Fibroblast of lung (primary cell): ENCODE measurements around the gene CADPS. TPM values are rescaled to one million over a fixed set of nuclear protein-coding genes. Genes with fewer than 3 reads are reported as not detected.

Source experiments
- DNase-seq, 2 donors: peaks; one replicate each; pipeline versions ENCODE4 v3.0.0 to v3.0.0-alpha.2; 2010; ENCODE audit warnings: low read depth in 2 of 2
- H2AFZ ChIP-seq: 2 replicates; pipeline ENCODE4 v1.5.1; 2012; ENCODE audit warnings: low read length, control low read depth, inconsistent platforms
- H3K27ac ChIP-seq: 2 replicates; pipeline ENCODE4 v1.5.1; 2011; ENCODE audit warnings: low read length, control low read depth; ENCODE audit not compliant: insufficient read depth
- H3K27me3 ChIP-seq: 2 replicates; pipeline ENCODE4 v1.5.1; 2011; ENCODE audit warnings: mild to moderate bottlenecking, low read length; ENCODE audit not compliant: control insufficient read depth, insufficient read depth
- H3K36me3 ChIP-seq: 2 replicates; pipeline ENCODE4 v1.5.1; 2011; ENCODE audit warnings: low read length; ENCODE audit not compliant: control insufficient read depth, insufficient read depth
- H3K4me1 ChIP-seq: 2 replicates; pipeline ENCODE4 v1.5.1; 2011; ENCODE audit warnings: low read length; ENCODE audit not compliant: control insufficient read depth, insufficient read depth; ENCODE audit errors: extremely low read depth
- H3K4me2 ChIP-seq: 2 replicates; pipeline ENCODE4 v1.5.1; 2011; ENCODE audit warnings: low read length, control low read depth; ENCODE audit not compliant: insufficient read depth; ENCODE audit errors: extremely low read depth
- H3K4me3 ChIP-seq, 4 experiments: fragments of 200-600 bp in 1 of 4; sonication (generic) in 1 of 4; replicated peaks in 1 of 4; 2 replicates each; pipeline ENCODE4 v1.5.1; 2011 to 2016; ENCODE audit warnings: low read length in 4 of 4, low read depth in 3 of 4, mild to moderate bottlenecking in 3 of 4, control low read depth in 2 of 4, inconsistent platforms in 1 of 4, mixed read lengths in 1 of 4; ENCODE audit not compliant: insufficient read depth in 1 of 4; ENCODE audit errors: control extremely low read depth in 1 of 4
- H3K79me2 ChIP-seq: 2 replicates; pipeline ENCODE4 v1.5.1; 2012; ENCODE audit warnings: mild to moderate bottlenecking, low read length, inconsistent platforms; ENCODE audit not compliant: control insufficient read depth, insufficient read depth
- H3K9ac ChIP-seq: 2 replicates; pipeline ENCODE4 v1.5.1; 2011; ENCODE audit warnings: mild to moderate bottlenecking, low read length, control low read depth; ENCODE audit not compliant: insufficient read depth
- H3K9me3 ChIP-seq: 2 replicates; pipeline ENCODE4 v1.5.1; 2012; ENCODE audit warnings: low read depth, low read length; ENCODE audit not compliant: control insufficient read depth, insufficient read depth
- H4K20me1 ChIP-seq: 2 replicates; pipeline ENCODE4 v1.5.1; 2011; ENCODE audit warnings: low read length; ENCODE audit not compliant: control insufficient read depth, insufficient read depth; ENCODE audit errors: extremely low read depth
- CTCF ChIP-seq, 2 donors: IDR thresholded peaks in 1 of 2; conservative IDR thresholded peaks in 1 of 2; 1 replicate in 1 of 2; 2 replicates in 1 of 2; pipeline ENCODE4 v1.5.1; 2011 to 2012; ENCODE audit warnings: low read length in 2 of 2, control low read depth in 1 of 2, inconsistent platforms in 1 of 2, low read depth in 1 of 2, mild to moderate bottlenecking in 1 of 2
- EZH2 ChIP-seq: IDR thresholded peaks from 2 replicates; pipeline ENCODE4 v1.5.1; 2012; ENCODE audit warnings: low read length, control low read depth, mild to moderate bottlenecking; ENCODE audit errors: missing control alignments
- polyA plus RNA-seq, 2 donors: library from polyadenylated mRNA; depleted of rRNA in 1 of 2; stranded (reverse) in 1 of 2; unstranded in 1 of 2; fragments of >200 nt; gene quantifications; 2 replicates each; pipeline ENCODE4 v1.2.1, GENCODE V29; 2011 to 2012; ENCODE audit warnings: missing spikeins in 1 of 2
- total RNA-seq: library from RNA; depleted of rRNA; stranded (reverse); fragments of >200 nt; gene quantifications from 2 replicates; pipeline ENCODE4 v1.2.1, GENCODE V29; 2014

CADPS gene
- total and polyA plus RNA-seq, 2 donors (not counting 1 experiment from before 2014, with no cell fraction given), result 2.3 to 63.1 TPM

GRCh38 chr3:62749657-62750056 is 125.6 kb downstream of the CADPS start:
- Histone ChIP-seq H3K9ac (no peak overlapping the region), H3K36me3 (no peaks in the 10 kb centered on the region), H2AFZ (no peak overlapping the region), H3K4me1 (no peaks in the 10 kb centered on the region), H3K27ac (no peak overlapping the region), H4K20me1 (no peaks in the 10 kb centered on the region), H3K4me2 (no peak overlapping the region), H3K27me3 (no peaks in the 10 kb centered on the region), H3K79me2 (no peaks in the 10 kb centered on the region), H3K4me3 (no peak overlapping the region), H3K9me3 (no peaks in the 10 kb centered on the region)
- no peak for DNase-seq
- no peak for TF ChIP-seq EZH2

- H3K4me2 ChIP-seq, result no peak overlapping the region
- H3K9ac ChIP-seq, result no peak overlapping the region
- H3K27me3 ChIP-seq, result no peaks in the 10 kb centered on the region
- no peaks in the 10 kb centered on the region for H3K9me3 ChIP-seq
- H2AFZ ChIP-seq, result no peak overlapping the region
- TF ChIP-seq CTCF (conservative IDR thresholded peaks at IDR 0.05 in 1 of 2, IDR thresholded peaks at IDR 0.05 in 1 of 2; ENCODE audit: low read depth in 1 of 2, low read length in 2 of 2) (no peak), EZH2 (no peak)
- H3K4me3 ChIP-seq, result no peak overlapping the region
- no peak for DNase-seq
- H3K27ac ChIP-seq, result no peak overlapping the region
- no peaks in the 10 kb centered on the region for H4K20me1 ChIP-seq
- no peaks in the 10 kb centered on the region for H3K4me1 ChIP-seq
- H3K79me2 ChIP-seq, result no peaks in the 10 kb centered on the region
- H3K36me3 ChIP-seq, result no peaks in the 10 kb centered on the region
Measured at GRCh38 chr3:62749130-62749529, 126.1 kb downstream of the CADPS start.

- Histone ChIP-seq H2AFZ (no peak overlapping the region), H3K27me3 (no peaks in the 10 kb centered on the region), H3K4me2 (no peak overlapping the region), H3K79me2 (no peaks in the 10 kb centered on the region), H3K36me3 (no peaks in the 10 kb centered on the region), H3K9me3 (no peaks in the 10 kb centered on the region), H3K4me3 (no peak overlapping the region), H3K4me1 (no peaks in the 10 kb centered on the region), H4K20me1 (no peaks in the 10 kb centered on the region), H3K27ac (no peak overlapping the region), H3K9ac (no peak overlapping the region)
- DNase-seq, result no peak
- no peak for TF ChIP-seq EZH2
- no peak for TF ChIP-seq CTCF (conservative IDR thresholded peaks at IDR 0.05 in 1 of 2, IDR thresholded peaks at IDR 0.05 in 1 of 2; ENCODE audit: low read depth in 1 of 2, low read length in 2 of 2)
Measured at GRCh38 chr3:62737449-62737848, 137.8 kb downstream of the CADPS start.

- no peak overlapping the region for H3K27ac ChIP-seq
- H3K36me3 ChIP-seq, result no peaks in the 10 kb centered on the region
- no peaks in the 10 kb centered on the region for H3K9me3 ChIP-seq
- no peaks in the 10 kb centered on the region for H3K4me1 ChIP-seq
- H3K4me2 ChIP-seq, result no peak overlapping the region
- H3K4me3 ChIP-seq, result no peak overlapping the region
- no peaks in the 10 kb centered on the region for H3K27me3 ChIP-seq
- no peak overlapping the region for H3K9ac ChIP-seq
- no peaks in the 10 kb centered on the region for H4K20me1 ChIP-seq
- H3K79me2 ChIP-seq, result no peaks in the 10 kb centered on the region
- DNase-seq, result no peak
- H2AFZ ChIP-seq, result no peak overlapping the region
- TF ChIP-seq EZH2 (no peak), CTCF (conservative IDR thresholded peaks at IDR 0.05 in 1 of 2, IDR thresholded peaks at IDR 0.05 in 1 of 2; ENCODE audit: low read depth in 1 of 2, low read length in 2 of 2) (no peak)
Measured at GRCh38 chr3:62735510-62735909, 139.7 kb downstream of the CADPS start.
